NCI-H146 treated with DMSO at 0.1 percent for 48 hours (cell line): Measurements from ENCODE around the gene EXOC3L4.
A peak's percentile ranks its signal among the peaks of the same experiment; 100 is the strongest.

ENCODE experiments used
- DNase-seq: peaks from one replicate; lab custom pipeline; 2025; ENCODE audit not compliant: unreplicated experiment; lab: John Stamatoyannopoulos, UW

Gene EXOC3L4

DNA sequence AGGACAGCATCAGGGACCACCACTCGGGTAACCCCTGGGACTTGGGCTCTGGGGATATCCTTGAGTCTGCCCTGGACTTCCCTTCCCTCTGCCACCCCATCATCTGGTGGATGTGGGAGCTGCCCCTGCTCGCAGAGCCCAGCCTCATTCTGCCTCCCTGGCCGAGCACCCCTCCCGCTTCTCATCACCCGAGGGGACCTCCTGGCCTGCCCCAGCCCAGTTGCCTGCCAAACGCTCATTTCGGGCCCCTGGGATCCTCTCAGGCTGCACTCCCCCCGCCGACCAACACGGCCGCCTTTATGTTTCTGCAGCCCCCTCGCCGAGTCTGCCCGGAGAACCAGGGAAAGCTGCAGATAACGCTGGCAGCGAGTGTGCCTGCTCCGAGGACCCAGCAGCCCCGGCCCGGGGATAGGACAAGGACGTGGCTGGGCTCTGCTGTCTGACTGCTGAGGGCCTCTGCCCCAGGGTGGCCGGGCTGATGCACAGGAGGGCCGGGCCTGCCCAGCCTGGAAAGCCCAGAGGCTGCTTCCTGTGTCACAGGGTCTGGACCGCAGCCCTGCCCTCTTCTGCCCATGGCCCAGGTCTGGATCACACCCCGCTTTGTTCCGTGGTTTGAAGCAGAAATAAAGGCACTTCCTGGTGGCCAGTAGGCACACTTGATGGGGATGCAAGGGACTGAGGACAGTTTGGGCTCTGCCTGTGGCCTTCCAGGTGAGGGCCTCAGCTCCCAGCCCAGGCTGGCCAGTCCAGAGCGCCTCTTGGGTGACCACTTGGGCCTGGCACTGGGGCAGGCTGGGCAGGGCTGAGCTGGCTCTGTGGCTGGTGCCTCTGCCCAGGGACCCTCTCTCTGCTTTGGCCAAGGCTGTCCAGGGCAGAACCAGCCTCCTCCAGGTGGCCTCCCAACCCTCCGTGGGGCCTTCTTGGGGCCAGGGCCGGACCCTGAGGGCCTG, 4.9 kb upstream of the EXOC3L4 start:
- DNase-seq: no peak

GRCh38 chr14:103090481-103091020, 4.0 kb upstream of the EXOC3L4 start:
- DNase-seq: no peak

- DNase-seq: peak; percentile 16
These were observed 3.3 kb upstream of the EXOC3L4 start for GRCh38 chr14:103091041-103091882.

GRCh38 chr14:103091883-103092222, 2.7 kb upstream of the EXOC3L4 start:
- DNase-seq: no peak

GRCh38 chr14:103093856-103094405, 594 bp upstream of the EXOC3L4 start:
- DNase-seq: no peak

DNA sequence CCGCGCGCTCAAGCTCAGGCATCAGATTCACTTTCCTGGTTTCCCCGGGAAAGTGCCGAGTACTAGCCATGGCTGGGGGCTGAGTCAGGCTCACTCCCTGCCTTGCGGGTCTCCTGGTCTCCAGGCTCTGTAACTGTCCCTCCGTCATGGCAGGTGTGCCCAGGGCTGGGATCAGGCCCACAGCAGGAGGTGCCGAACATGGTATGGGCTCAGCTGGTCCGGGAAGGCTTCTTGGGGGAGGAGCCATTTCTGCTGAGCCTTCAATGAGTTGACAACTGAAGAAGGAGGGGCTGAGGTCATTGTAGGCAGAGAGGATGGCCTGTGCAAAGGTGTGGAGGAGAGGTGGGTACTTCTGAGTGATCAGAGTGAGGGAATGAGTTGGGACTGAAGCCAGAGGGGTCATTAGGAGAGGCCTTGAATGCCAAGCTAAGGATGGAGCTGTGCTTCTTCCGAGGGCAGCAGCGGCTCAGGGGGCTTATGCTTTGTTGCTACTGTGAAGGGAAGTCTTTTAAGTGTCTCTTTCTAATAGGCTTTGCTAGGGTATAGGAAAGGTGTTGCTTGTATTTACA, 769 bp downstream of the EXOC3L4 start:
- DNase-seq: no peak

- DNase-seq: no peak
These were observed 1.9 kb downstream of the EXOC3L4 start for GRCh38 chr14:103096387-103096786.

DNA sequence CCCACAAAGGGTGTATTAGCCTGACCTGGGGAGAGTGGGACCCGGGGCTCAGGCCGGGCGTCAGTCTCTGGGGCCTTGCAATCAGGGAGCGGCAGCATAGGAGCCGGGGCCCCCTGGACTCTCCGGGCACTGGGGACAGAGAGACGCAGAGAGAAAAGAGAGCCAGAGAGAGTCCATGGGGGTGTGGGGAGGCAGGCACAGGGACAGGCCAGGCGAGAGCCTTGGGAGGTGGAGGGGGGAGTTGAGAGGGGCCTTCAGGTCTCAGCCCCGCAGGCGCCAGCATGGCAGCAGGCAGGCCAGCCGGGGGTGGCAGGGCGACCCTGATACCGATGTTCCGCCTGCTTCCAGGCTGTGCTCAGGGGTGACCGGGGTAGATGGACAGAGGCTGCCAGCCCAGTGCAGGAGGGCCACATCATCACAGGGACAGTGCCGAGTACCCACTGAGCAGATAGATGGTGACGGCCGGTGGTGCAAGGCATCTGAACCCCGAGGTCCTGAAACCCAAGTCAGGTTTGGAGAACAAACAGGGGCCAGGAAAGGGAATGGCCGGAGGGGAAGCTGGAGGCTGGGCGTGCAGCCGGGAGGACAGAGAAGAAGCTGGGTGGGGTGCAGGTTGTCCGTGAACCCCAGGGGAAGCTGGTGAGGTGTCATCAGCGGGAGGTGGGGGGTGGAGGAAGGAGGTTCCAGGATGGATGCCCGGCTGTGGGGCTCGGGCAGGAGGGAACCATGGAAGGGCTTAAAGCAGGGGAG, 2.9 kb downstream of the EXOC3L4 start:
- no peak for DNase-seq

GRCh38 chr14:103097994-103098957, 3.8 kb downstream of the EXOC3L4 start:
- no peak for DNase-seq

GRCh38 chr14:103099081-103099732, 4.7 kb downstream of the EXOC3L4 start:
- DNase-seq: no peak

GRCh38 chr14:103099733-103100280, 5.3 kb downstream of the EXOC3L4 start:
- no peak for DNase-seq

GRCh38 chr14:103100281-103101121, 6.0 kb downstream of the EXOC3L4 start:
- no peak for DNase-seq

GRCh38 chr14:103101257-103101962, 6.9 kb downstream of the EXOC3L4 start:
- no peak for DNase-seq

DNA sequence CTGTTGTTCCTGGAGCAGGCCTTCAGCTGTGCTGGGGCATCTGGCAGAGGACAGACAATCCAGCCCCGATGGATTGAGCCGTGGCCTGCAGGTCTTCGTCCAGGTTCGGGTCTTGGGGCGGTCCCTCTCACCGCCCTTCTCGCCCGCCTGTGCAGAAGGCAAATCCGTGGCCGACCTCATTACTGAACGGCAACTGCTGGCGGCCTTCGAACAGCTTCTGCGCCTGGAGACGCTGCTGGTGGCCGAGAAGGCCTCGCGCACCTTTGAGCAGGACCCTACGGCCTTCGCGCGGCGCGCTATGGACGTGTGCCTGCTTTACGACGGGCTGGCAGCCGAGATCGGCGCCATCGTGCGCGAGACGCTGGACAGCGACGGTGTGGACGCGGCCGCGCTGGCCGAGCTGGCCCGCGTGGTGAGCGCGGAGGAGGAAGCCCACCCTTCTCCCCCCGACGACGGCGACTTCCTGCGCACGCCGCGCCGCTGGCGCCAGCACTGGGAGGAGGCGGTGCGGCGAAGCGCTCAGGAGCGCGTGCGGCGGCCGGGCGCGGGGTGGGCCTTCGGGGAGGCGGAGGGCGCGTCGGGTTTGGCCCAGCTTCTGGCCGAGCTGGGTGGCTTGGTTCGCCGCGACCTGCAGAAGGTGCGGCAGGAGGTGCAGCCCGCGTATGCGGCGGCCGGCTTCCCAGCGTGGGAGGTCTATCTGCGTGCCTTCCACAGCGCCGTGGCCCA, 7.6 kb downstream of the EXOC3L4 start:
- DNase-seq: no peak

DNA sequence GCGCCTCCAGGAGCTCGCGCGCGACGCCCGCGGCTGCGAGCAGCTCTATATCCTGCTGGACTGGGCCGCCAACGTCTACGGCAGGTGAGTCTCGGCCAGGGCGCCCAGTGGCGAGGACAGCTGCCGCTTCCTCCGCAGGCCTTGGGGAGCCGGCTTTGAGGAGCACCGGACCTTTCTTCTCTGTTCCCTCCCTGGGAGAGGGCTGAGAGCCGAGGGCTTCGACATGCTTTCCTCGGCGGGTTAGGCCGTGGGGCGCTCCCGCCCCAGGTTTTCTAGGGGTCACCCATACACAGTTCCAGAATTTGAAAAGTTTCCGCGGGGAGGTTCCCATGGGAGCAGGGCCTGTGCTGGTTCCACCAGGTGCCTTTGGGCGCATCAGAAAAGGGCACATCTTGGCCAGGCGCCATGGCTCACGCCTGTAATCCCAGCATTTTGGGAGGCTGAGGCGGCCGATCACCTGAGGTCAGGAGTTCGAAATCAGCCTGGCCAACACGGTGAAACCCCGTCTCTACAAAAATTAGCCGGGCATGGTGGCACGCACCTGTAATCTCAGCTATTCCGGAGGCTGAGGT, 8.2 kb downstream of the EXOC3L4 start:
- DNase-seq: no peak
